Limb (tissue), 2 donors: ENCODE results near the gene ST3GAL3.

Experiments
- DNase-seq, 2 donors: peaks; one replicate each; pipeline ENCODE4 v3.0.0-alpha.2; 2016; ENCODE audit errors: extremely low spot score in 2 of 2

ST3GAL3 gene

DNA sequence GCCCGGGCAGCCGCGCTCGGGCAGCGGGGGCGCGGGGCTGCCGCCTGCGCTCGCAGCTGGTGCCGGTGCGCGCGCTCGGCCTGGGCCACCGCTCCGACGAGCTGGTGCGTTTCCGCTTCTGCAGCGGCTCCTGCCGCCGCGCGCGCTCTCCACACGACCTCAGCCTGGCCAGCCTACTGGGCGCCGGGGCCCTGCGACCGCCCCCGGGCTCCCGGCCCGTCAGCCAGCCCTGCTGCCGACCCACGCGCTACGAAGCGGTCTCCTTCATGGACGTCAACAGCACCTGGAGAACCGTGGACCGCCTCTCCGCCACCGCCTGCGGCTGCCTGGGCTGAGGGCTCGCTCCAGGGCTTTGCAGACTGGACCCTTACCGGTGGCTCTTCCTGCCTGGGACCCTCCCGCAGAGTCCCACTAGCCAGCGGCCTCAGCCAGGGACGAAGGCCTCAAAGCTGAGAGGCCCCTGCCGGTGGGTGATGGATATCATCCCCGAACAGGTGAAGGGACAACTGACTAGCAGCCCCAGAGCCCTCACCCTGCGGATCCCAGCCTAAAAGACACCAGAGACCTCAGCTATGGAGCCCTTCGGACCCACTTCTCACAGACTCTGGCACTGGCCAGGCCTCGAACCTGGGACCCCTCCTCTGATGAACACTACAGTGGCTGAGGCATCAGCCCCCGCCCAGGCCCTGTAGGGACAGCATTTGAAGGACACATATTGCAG, 229.3 kb downstream of the ST3GAL3 start:
- peak in 1 of 2 donors; percentile 58 for DNase-seq

DNA sequence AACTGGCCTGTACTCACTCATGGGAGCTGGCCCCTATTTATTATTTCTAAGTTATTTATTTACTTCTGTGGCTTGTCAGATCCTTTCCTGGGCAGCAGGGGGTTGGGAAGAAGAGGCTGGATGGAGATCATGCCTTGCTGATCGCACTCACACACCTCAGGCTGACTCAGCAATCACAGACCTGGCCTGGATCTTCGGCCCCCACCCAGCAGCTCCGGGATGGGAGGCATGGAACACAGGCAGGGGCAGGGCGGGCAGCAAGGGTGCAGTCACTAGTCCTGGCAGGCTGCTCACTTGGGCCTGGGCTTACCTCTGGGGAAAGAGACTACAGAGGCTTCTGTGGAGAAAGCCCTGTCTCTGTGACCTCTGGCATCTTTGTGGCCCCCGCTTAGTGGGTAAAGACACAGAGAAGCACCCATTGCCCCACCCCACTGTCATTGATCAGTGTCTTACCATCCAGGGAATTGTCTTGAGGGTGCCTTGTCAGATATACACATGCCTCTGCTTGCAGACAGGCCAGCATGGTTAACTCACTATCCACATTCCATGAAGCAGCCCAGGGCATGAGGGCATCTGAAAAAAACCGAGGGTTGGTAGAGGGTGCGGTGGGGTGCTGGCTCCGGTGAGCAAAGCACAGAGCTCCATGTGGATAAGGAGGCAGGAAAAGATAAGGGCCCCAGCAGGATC, 230.0 kb downstream of the ST3GAL3 start:
- DNase-seq, result no peak

DNA sequence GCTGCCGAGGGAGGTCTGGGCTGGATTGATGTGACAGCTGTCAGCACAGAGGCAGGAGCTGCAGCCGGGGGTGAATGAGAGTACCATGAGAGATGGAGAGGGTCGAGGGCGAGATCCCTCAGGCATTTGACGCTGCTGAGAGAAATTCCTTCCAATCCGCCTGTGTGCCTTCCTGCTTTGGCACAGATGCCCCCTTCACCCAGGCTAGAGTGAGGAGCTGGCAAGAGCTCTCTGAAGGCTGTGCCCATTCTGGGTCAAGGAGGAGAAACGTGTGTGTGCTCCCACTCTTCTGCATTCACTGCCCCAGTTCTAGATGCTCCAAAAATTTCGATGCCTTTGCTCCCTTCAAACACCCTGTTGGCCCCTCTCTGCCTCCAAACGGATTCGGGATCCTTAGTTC, 231.0 kb downstream of the ST3GAL3 start:
- no peak for DNase-seq

DNA sequence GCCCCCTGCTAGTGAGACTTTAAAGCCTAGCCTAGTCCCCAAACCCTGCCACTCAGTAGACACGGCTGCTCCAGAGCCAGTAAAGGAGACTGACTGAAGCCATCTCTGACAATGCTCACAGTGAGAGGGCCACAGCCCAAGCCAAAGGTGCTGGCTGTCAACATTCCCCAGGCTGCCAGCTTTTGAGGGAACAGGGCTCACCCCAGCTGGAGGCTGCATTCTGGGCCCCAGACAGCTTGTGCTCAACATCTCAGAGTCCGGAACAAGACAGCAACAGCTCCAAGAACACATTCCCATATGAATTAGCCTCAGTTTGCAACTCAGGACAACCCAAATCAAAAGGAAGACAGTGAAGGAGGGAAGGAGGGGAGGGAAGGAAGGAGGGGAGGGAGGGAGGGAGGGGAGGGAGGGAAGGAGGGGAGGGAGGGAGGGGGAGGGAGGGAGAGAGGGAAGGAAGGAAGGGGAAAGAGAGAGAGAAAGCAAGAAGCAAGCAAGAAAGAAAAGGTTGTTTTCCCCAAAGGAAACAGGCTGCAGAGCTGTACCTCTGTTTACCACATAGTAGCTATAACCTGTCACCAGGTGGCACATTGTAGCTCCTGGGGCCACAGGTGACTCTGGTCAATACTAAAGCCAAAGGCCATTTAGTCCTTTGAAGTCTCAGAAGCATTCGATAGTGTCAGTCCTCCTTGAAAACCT, 231.7 kb downstream of the ST3GAL3 start:
- no peak for DNase-seq

DNA sequence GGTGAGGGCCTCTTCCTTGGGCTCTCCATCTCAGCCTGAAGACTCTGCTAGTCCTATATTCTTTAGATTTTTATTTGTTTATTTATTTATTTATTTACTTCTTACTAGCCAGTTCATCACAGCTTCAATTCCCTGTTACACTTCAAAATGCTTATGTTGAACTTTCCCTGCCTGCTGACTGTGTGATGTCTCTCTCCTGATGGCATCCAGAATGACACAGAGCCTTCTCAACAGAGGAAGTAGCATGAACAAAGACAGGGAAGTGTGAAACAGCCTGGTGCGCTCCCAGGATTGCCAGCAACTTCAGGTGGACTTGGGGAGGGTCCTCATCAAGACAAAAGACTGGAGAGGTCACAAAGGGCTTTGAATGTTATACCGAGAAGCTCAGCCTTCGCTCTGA, 235.1 kb downstream of the ST3GAL3 start:
- no peak for DNase-seq

DNA sequence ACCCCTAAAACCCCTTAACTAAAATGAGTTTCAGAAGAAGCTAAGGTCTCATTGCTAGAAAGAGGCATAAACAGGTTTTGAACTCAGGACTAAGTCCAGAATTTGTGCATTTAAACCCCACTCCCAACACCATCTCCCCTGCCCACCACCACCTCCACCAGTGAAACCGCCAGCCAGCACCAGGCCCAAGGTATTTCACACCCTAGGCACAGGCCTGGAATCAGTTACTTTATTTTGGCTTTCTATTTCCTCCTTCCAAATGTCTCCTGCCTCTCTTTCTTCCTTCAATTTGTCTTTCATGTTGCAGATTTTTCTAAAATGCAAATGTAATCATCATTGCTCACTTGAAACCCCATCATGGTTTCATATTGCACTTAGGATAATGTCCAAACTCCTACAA, 237.5 kb downstream of the ST3GAL3 start:
- DNase-seq, result no peak

DNA sequence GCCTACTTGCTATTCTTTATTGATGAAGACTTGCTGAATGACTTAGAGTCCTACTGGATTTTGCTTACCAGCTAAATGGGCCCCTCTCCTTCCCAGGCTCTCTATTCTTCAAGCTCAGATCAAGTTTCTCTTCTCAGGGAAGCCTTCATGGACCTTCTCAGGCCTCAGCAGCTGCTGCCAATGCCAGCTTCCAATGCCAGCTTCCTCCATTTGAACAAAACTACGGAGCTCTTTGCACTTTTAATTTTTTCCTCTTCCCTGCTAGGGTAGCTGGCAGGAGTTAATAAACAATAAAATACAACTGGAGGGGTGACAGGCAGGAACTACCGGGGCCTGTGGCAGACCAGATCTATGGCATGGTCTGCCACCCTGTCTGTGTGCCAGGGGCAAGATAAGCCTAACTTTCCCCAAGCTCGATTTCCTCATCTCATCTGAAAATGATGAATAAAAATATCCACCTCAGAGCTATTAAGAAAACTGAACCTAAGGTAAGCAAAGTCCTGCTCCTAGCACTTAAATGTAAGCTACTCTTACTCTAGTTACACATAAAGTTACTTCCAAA, 238.4 kb downstream of the ST3GAL3 start:
- no peak for DNase-seq

DNA sequence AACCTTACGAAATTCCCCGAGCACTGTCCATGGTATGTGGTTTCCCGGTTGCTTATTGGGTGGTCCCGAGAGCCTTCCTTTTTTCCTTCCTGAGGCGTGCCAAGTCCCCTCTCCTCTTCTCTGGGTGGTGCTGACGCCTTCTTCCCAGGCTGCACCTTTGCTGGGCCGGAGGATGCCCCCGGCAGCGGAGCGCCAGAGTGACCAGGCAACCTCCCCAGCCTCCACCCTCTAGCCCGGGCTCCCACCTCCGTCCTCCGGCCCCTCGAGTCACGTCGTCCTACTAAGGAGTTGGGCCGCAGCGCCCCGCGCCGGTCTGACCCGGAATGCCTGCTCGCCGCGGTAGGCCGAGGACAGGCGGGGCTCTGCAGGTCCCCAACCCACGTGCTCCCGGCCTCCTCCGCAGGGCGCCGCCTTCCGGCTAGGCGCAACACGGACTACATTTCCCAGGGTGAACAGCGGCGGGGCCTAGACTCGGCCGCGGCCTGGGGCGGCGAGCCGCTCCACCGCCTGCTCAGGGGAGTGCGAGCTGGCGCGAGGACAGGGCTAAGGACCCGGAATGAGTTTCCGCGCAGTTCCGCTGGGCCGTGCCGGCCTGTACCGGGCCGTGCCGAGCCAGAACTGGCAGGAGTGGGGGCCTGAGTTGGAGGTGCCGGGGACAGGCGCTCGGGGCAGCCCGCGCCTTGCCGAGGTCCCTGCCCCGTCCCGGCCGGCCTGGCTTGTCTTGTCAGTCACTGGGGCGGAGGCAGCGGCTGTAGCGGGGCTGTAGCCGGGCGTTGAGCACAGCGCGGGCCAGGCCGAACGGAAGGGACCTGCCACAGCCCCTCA, 239.1 kb downstream of the ST3GAL3 start, which contains the start of gene IPO13:
TSS of gene IPO13 (plus strand) at position 715 of the 825 bp plus-strand sequence. CDS start 651 bp downstream, outside the sequence.
- peak; percentile 95 to 98 for DNase-seq

DNA sequence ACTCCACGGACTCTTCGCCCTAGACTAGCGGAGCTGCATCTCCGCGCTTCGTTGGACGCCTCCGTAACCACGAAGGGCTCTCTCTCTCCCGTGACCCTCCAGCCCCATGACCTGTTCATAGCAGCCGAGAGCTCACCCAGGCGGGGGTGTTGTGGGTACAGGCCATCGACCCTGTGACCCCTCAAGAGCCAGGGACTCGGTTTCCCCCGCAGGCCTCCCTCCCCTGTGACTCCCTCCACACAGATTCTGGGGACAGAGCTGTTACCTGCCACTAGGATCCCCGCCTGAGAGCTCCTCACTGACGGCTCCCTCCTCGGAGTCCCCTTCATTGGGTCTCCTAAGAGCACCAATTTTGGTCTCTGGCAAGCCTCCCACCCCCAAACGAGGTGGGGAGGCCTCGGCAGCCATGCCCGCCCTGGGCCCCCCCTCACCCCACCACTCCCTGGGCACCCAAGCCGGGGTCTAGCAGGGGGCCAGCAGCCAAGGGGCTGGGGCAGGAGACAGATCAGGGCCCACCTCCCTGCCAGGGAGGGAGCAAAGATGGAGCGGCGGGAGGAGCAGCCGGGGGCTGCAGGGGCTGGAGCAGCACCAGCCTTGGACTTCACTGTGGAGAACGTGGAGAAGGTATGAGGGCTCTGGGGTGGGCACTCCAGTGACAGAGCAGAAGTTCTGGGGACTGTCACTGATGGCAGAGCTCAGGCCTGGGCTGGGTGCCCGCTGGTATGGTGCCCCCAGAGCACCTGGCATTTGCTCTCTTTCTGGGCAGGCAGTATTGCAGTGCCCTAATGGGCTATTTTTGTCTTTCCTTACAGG, 239.9 kb downstream of the ST3GAL3 start:
- DNase-seq, result no peak

DNA sequence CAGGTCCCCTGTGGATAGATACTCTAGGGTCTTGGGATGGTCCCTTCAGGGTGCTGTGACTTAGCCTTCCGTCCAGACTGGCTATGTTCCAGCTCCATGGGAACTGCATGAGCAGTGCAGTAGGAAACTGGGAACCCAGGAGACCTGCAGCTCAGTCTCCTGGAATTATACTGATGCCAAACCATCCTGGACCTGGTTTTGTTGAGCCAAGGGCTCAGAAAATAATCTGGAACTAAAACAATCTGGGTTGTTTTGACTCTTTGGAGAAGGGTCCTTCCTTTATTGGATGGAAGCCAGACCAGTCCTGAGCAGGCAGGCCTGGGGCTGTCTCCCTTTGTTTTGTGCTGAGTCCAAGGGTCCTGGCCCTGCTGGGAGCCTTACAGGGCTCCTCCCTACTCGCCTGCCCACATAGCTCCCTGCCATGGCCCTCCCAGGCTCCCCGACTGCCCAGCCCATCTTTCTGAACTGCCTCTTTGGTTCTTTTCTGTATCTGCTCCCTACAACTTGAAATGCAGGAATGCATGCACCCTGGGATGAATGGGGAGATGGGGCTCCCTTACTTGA, 240.6 kb downstream of the ST3GAL3 start:
- DNase-seq, result no peak

DNA sequence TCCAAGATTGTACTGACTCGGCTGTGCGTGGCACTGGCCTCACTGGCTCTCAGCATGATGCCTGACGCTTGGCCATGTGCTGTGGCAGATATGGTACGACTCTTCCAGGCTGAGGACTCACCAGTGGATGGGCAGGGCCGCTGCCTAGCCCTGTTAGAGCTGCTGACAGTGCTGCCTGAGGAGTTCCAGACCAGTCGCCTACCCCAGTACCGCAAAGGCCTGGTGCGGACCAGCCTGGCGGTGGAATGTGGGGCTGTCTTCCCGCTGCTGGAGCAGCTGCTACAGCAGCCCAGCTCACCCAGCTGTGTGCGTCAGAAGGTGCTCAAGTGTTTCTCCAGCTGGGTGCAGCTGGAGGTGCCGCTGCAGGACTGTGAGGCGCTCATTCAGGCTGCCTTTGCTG, 242.3 kb downstream of the ST3GAL3 start:
- no peak for DNase-seq

DNA sequence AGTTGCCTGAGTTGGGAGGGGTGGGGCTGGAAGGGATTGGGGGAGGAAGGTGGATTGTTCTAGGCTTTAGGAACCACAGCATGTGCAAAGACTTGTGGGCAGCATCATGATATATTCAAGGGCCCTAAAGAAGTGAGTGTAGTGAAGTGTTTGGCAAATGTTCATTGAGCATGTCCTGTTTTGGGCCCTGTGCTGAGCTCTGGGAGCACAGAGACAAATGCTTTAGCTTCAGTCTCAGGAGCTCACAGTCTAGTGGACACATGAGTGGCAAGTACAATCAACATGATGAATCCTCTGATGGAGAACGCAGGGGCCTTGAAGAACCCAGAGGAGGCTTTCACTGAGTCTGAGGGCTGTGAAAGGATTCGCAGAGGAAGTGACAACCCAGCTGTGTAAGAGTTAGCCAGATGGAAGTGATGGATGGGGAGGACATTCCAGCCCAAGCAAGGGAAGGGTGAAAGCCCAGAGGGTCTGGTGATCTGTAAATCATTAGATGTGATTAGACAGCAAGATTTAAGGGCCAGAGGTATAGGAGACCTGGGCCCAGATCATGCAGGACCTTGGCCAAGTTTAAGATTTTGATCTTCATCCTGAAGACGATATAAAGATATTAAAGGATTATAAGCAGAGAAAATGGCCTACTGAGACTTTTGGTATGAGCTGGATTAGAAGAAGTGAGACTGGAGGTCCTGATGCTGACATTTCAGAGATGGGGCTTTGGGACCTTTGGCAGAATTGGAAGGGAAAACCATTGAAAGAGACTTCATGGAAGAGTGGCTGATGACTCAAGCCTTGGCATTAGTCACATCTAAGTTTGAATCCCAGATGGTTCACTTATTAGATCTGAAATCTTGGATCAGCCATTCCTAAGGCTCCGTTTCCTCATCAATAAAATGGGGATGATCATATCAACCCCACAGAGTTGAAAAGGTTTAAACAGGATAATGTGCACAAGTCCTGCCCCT, 244.0 kb downstream of the ST3GAL3 start:
- no peak for DNase-seq

DNA sequence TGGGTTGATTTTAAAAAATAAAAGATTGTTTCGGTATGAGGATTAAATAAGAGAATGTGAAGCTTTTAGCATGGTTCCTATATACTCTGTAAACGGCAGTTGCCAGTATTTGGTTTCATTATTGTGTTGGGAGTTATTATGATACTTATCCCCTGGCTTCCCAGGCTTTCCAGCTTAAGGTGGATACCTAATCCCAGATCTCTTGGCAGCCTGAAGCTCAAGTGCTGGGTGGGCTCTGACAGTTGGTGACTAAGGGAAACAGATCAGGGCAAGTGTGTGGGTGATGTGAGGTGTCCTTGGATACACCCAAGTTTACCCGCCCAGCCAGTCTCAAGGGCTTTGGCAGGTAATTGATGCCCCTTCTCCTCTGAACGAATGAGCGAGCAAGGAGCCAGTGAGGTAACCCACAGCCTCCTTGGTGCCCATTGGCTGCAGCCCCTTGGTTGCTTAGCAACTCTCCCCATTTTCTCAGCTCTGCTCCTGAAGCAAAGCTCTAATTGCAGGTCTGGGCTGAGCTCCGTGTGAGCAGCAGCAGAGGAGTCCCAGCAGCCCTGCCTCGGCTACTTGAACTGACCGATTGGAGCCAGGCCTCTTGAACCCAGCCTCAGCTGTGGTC, 245.5 kb downstream of the ST3GAL3 start:
- peak in 1 of 2 donors; percentile 57 for DNase-seq

DNA sequence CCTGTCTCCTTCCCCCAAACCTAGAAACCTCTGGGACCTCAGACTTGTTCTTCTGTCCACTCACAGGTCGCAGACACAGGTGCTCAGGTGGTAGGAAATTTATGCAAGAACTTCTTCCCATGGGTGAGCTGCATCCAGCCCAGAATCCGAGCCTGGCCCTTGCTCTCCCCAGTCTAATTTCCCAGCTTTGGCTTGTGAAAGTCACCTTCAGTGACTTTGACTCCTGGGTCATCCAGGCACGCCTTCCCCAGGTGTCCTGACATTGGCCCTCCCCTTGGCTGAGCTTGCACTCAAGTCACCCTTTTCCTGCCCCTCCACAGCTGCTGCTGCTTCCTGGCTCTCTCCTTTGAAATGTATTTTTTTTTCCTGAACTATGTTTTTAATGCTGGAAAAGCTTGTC, 246.0 kb downstream of the ST3GAL3 start:
- DNase-seq, result no peak

DNA sequence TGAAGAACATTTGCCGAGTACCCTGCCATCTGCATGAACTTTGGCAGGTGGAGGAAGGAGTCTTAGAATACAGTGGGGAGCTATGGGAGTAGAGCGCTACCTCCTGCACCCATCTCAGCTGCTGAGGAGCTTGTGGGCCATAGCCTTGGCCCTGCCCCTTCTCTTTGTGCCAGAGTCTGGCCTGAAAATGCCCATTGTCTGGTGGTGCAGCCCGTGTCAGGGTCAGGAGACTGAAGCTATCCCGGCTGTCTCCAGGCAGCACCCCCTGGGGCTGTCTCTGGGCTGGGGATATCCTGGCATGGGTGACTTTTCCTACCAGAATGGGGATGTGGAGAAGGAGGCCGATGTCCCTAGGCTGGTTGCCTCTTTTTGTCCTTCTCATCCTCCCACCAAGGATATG, 246.7 kb downstream of the ST3GAL3 start:
- no peak for DNase-seq

DNA sequence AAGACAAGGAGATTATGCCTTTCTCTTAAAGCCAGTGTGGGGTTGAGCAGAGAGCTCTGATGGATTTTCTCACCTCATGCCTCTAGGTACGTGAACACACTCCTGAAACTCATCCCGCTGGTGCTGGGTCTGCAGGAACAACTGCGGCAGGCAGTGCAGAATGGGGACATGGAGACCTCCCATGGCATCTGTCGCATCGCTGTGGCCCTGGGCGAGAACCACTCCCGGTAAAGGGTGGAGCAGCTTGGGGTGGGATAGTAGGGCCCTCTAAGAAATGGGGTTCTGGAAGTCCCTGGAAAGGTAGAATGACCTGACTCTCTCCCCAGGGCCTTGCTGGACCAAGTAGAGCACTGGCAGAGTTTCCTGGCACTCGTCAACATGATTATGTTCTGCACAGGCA, 248.9 kb downstream of the ST3GAL3 start:
- DNase-seq, result no peak

DNA sequence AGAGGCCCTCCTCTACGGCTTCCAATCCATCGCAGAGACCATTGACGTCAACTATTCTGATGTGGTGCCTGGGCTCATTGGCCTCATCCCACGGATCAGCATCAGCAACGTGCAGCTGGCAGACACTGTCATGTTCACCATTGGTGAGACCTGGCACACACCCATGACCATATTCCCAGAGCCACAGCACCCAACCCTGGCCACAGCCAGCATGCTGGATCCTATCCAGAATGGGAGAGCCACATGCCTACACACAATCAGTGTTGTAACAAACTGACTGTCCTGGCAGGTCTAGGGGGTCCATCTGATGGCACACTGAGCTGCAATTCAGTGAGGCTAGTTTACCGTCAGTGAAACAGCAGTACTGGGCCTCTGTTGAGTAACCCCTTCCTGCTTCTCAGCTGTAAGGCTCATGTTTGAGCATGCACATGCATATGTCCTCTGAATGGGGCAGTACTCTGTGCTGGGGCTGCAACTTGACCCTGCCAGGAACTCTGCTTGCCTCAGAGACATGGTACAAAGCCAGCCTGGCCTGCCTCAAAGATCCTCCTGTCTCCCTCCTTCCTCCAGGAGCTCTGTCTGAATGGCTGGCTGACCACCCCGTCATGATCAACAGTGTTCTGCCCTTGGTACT, 250.2 kb downstream of the ST3GAL3 start:
- no peak for DNase-seq
